Activated gamma-delta T cell treated with anti-CD3 and anti-CD28 coated beads, Interleukin-2, amount 50 U/mL, for 16 hours (primary cell): Measurements from ENCODE around the gene TNS2.
A peak's percentile ranks its signal among the peaks of the same experiment; 100 is the strongest.

ENCODE experiments used
- DNase-seq: peaks from one replicate; pipeline ENCODE4 v3.0.0-alpha.2; 2020; ENCODE audit warnings: low read depth

The TNS2 gene

DNA sequence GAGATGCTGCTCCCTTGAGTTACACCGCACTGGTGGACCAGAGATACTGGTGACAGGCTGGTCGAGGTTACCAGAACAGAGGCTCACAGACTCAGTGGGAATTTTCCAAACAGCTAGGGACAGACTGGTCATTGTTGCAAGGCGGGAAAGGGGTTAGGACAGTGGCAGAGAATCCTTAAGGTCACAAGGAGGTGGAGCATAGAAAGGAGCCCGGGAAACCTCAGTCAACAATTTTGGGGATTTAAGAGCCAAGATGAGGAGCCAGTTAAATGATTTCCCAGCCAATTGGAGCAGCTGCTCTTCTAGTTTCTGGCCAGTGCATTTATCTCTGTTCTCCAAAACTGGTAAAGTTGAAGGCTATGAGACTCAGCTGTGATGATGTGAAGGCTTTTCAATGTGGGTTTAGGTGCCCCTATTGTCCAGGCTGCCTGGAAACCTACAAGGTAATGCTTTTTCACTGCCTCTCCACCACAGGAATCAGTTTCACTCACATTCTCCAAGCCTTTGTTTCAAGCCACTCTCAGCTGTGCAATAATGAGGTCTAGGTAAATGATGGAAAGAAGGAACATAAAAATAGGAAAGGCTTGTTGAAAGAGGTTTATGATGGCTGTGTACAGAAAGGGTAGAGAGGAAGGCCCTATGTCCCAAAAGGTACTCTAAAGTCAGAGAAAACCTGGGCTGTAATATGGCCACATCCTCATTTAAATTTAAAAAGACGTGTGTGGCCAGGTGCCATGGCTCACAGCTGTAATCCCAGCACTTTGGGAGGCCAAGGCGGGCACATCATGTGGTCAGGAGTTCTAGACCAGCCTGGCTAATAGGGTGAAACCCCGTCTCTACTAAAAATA lies 7.0 kb upstream of the TNS2 start:
- no peak for DNase-seq

DNA sequence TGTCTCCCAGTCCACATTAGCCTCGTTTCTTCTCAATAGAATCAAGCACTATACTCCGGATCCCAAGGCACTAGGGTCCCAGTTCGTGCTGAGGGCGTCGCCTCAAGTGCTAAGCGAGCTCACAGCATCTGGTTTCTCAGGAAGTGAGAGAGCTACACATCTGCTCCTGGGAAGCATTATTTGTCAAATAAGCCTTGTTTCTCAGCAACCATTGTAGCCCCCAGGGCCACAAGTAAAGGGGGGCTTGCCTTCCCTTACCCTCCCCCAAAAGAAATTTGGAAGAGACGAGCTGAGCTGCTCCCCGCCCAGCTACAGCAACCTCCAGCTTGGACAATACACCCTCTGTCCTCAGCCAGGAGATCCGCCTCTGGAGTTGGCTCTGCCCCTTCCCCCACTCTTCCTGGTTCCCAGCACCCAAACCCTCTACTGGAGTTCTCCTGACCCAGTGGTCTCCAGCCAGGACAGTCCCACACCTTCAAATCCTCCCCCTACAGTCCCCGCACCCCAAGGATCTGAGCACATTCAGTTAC lies 5.7 kb upstream of the TNS2 start:
- DNase-seq, result no peak

DNA sequence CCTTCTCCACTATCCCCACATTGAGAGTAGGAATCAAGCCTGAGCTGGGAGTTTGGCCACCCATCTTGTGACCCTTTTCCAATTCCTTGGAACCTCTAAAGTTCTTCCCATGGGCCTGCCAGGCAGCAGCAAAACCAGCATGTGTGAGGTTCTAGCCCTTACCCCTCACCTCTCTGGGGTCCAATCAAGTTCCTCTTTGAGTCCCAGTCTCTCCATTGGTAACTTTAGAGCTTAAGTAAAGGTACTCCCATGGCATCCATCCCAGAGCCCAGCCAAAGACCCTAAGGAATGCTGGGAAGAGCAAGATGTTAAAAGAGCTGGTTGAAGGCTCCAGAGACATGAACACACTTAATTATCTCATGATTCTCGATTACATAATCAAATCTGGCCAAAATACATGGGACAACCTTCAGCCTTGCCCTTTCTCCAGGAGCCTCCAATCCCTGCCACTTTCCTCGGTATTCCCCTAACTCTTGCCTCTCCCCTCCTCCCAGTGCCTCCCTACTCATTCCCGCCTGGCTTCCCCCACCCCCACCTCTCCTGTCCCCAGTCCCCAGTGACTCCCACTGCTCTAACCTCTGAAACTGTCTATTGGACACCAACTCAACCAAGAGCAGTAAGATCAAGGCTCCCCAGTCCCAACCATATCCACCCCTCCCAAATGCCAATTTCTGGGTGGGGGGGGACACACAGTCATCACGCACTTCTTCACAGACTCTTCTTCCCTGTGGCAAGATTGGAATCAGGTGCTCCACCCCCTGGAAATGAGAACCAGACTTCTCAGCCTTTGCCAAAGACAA lies 4.8 kb upstream of the TNS2 start:
- DNase-seq, result no peak

DNA sequence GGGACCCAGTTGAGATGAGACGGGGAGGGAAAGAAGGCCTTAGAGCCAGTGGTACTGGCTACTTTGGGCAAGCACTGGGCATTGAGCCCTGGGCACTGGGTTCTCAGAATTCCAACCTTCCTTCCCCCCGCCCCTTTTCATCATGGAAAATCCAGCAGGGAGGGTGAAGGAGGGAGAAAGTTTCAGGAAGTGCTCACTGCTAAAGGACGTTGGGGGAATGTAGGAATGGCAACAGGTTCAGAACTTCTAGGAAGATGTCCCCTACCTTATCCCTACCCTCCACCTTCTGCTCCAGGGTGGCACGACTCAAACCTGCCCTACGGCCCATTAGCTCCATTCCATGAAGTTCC lies 4.2 kb upstream of the TNS2 start:
- DNase-seq, result no peak

DNA sequence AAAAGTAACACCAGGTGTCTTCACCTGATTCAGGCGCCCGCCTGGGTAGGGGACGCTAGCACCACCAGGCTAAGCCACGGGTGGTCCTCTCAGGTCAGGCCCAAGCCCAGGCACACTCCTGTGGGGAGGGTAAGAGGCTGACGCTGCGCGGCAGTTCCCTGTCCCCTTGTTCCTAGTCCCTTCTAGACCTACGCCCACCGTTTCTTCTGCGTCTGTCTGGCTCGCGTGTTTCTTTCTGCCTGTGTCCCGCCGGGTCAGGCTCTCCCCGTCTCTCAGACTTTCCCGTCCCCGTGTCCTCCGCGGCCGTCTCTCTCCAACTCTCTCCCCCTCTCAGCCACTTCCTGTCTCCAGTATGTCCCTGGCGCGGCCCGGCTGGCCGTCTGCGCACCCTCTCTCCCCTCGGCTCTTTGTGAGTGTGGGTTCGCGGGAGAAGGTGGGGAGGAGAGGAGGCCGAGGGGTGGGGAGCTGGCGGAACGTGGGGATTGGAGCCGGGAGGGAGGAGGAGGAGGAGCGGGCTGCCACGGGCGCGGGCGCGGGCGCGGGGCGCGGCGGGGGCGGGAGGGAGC lies 3.1 kb upstream of the TNS2 start:
- DNase-seq, result peak; percentile 27

DNA sequence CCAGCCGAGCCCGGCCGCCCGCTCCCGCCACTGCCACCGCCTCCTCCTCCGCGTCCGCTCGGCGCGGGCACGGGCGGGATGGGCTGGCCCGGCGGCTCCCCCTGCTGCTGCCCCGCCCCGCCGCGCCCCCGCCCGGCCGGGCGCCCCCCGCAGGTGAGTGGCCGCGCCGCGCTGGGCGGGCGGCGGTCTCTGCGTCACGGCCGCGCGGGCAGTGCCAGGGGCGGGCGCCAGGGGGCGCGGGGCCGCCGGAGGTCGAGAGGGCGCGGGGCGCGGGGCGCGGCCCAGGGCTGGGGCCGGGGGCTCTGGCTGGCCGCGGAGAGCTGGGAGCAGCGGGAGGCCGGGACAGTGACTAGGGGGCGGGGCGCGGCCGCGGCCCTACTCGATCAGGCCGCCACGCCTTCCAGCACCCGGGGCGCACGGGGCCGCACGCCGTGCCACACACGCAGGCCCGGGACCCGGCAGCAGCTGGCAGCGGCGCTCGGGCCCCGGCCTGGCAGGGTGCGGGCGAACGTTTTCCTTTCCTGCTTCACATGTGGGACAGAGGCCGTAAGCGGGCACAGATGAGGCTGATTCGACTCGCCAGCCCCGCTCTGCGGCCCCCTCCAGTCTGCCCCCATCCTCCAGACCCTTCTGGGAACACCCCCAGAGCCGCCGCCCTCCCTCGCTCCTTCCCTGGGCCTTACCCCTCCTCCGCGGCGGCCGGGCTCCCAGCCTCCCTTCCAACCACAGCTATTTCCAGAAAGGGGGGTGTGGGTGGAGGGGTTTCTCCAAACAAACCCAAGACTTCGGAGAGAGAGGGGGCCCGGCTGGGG lies 2.4 kb upstream of the TNS2 start:
- peak; percentile 64 for DNase-seq

- no peak for DNase-seq
Measured at GRCh38 chr12:53048033-53048779, 1.7 kb upstream of the TNS2 start.

DNA sequence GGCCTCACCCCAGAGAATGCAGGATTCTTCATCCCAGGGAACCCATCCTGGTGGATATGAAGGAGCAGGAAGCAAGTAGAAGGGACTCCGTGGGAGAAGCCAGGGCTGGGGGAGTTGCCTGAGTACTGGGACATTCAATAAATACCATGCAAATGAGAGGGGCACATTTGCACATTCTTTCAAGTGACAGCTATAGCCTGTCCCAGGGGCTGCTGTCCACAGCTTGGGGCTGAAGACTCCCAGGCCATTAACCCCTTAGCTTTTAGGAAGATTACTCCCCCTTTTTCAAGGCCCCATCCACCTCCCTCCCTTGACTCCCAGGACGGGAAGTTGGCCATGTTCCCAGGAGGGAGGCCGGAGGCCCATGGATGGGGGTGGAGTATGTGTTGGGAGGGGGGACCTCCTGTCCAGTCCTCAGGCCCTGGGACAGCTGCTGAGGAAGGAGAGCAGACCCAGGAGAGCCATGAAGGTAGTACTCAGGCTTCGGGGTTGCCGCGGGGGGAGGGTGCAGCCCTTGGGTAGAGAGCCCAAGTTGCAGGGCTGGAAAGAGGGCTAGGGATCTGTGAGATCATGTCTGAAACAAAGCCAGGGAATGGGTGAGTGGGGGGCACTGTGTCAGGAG lies 974 bp upstream of the TNS2 start:
- DNase-seq, result no peak

DNA sequence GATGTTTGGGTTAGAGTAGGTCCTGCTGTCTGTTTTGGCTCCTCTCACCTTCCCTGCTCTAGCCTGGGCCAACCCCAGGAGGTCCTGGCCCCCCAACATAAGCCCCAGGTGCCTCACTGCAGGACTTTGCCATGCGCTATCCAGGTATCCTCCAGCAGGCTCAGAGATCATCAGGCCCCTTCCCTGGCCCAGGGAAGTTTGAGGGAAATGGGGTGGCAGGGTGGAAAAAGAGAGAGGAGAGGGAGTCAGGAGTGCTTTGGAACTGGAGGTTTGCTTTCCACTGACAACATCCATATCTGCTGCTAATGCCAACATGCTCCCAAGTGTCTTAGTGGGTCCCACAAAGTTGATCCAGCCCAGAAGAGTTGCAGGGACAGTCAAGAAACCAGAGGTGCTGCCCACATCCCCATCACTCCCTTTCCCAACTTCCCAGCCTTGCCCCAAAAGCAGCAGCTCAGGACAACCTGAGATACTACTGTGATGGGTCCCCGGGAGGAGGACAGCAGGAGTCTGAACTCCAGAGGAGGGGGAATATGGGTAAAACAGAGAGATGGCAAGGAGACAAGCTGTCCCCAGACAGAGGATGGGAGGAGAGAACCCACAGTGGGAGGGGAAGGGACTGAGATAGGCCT lies 677 bp downstream of the TNS2 start:
- no peak for DNase-seq

DNA sequence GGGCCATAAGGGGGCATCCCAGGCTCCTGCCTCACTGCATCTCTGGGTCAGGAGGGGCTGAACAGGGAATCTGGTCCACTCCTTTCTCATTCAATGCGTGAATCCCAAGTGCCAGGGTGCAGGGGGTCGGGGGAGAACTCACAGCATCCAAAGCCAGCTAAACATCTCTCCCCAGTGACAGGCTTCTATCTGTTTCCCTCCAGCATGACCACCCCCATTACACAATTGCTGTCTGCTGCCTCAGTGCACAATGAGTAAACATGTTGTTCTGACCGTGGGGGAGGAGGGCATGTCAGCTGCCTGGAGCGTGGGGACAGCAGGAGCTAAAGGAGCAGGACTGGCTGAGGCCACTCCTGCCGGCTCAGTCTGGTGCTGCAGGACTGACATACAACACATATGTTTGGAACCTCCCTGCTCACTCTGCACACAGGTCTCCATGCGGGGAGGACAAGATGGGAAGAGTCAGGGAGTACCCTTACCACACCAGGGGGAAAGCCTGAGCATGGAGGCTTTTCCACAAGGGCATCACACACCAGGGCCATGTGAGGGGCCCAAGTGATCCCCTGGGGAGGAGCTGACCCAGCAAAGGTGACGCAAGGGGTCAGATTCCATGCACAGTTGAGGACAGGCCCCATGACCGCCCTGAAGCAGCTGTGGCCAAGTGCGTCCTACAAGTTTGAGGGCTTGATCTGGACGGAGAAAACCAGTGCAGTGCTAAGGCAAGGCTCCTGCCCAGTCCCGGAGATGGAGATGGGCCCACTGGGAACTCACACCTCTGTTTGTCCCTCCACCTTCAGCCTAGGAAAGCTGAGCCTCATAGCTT lies 1.4 kb downstream of the TNS2 start:
- DNase-seq, result no peak

- no peak for DNase-seq
Measured at GRCh38 chr12:53051881-53052412, 2.1 kb downstream of the TNS2 start.

GRCh38 chr12:53052419-53053217 lies 2.8 kb downstream of the TNS2 start:
- no peak for DNase-seq

DNA sequence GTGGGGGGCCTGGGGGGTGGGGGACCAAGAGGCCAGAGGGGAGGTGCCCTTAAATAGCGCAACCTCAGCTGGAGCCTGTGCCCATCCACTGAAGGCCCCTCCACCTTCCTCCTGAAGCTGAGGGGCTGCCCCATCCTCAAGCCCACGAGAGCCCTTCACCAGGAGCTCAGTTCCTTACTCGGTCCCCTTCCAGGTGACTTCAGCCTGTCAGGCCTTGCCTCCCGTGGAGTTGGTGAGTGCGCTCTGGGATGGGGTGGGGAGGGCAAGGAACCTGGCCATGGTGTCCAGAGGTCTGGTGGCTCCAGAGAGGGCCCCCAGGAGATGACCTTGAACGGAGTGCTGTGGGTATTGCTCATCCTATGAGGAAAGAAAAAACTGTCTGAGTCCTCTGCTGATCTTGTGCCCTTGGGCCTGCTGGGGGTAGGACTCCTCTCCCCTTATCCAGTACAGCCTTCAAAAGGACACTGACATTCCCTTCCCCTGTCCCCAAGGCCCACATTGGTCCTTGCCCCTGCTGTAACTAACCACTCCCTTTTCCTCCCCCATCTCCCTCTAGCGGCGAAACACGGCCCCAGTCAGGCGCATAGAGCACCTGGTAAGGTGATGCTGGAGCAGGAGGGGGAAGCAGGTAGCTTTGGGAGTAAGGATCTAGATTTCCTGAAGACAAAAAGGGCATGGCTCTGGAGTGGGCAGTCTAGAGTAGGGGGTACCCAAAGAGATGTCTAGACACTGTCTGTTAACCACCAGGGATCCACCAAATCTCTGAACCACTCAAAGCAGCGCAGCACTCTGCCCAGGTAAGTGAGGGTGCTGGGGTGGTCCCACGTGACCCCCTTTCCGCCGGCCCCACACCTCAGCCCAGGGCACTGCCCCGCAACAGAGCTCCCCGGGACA lies 3.6 kb downstream of the TNS2 start:
- DNase-seq, result peak; percentile 38

DNA sequence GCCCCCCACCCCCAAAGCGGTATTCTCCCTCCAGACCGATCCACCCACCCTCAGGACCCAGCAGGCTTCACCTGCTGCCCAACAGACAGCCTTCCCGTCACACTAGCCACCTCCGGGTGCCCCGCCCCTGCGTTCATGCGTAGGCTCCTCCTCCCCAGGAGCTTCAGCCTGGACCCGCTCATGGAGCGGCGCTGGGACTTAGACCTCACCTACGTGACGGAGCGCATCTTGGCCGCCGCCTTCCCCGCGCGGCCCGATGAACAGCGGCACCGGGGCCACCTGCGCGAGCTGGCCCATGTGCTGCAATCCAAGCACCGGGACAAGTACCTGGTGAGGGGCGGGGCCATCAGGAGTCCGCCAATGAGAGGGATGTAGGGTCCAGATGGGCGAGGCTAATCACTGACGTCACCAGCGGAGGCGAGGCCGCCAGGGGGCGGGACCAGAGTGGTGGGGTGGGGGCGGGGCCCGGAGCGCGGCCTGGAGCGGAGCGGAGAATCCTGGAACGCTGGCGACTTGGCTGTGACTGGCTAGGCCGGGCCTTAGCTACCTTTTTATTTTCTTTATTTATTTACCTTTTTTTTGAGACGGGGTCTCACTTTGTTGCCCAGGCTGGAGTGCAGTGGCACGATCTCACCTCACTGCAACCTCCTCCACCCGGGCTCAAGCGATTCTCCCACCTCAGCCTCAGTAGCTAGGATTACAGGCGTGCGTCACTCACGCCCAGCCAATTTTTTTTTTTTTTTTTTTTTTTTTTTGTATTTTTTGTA lies 4.4 kb downstream of the TNS2 start:
- DNase-seq, result peak; percentile 86

- DNase-seq, result no peak
Measured at GRCh38 chr12:53055471-53056266, 5.8 kb downstream of the TNS2 start.

DNA sequence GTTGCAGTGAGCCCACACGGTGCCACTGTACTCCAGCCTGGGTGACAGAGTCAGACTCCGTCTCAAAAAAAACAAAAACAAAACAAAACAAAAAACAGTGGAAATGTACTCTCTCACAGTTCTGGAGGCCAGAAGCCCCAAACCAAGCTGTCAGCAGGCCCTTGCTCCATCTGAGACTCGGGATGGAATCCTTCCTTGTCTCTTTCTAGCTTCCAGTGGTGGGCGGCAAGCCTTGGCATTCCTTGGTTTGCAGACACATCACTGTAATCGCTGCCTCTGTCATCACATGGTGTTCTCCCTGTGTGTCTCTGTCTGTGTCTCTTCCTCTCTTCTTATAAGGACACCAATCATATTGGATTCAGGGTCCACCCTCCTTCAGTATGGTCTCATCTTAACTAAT lies 6.4 kb downstream of the TNS2 start:
- no peak for DNase-seq
